ENCODE data around the gene BCAS3.

Gene BCAS3

DNA sequence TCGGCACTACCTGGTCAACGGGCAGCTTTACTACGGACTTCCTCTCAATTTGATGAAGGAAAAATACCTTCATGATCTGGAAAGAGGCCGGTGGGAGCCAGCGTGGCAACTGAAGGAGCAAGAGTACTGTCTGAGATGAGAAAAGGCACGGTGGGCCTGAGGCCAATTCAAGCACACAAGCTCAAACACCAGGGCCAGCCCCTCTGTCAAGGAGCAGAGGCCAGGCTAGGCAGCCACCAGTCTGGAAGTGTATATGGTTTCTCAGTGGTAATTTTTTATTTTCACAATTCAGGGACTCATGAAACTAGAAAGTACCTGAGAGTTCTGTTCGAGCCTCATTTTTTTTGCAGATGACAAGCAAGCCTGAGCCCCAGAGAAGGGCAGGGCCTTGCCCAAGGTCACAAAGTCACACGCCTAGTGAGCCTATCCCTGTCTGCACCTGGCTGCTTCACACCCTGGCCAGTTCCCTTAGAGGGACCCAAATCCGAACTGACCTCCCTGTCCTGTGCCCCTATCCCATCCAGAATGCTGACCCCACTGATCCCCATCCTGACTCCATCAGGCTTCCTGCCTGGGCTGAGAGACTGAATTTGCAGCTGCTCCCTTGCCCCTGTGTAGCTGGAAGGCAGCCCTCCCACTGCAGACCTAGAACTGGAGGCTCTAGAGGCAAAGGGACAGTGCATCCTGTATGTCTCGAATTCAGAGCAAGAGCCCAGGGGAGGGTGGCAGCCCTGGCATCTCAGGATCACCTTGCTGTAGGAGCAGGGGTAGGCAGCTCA lies 717.2 kb downstream of the BCAS3 start:
- DNase-seq, result no peak

DNA sequence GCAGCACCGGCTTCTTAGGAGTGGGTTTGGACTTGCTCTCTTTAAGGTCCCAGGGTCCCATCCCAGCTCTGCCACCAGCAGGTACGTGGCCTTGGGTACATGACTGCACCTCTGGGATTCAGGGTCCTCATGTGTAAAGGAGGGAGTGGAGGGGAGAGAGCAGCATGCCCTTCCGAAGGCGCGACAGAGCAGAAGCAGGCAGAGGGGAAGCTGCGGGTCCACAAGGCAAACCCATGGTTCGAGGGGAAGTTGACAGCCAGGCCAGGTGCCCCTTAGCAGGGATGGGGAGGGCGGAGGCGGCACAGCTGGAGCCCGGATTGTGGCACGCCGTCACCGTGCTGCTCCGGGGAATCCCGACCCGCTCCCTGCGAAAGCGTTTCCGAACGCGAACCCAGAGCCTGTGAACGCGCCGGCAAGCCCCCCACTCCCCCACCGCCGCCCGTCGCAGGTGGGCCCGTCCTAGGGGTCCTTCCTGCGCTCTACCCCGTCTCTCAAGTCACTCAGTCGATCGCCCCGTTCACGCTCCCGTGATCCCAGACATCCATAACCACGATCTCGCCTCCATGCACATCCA lies 717.8 kb downstream of the BCAS3 start:
- no peak for DNase-seq

DNA sequence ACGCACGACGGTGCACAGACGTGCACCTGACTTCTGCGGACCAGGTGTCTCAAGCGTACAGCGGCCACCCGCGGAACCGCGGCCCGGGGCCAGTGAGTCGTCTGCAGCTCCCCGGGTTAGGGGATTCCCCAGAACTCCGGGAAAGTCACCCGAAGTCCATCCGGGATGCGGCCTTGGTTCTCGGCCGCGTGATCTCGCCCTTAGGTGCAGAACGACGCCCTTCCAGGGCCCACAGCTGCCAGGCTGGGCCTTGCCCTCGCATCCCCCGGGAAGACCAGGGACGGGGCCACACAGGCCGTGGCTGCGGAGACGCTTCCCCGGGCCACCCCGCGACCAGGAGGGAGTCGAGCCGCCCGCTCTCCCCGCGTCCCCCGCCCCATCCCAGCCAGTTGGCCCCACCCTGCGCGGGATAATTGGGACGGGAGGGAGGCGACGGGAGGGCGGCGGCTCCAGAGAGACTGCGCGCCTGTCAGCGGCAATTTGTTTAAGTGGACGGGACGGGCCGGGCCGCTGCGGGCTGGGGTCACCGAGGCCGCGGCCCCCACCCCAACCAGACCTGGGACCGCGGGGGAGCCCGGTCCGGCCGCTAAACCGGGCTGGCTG lies 718.4 kb downstream of the BCAS3 start:
- DNase-seq, result no peak

DNA sequence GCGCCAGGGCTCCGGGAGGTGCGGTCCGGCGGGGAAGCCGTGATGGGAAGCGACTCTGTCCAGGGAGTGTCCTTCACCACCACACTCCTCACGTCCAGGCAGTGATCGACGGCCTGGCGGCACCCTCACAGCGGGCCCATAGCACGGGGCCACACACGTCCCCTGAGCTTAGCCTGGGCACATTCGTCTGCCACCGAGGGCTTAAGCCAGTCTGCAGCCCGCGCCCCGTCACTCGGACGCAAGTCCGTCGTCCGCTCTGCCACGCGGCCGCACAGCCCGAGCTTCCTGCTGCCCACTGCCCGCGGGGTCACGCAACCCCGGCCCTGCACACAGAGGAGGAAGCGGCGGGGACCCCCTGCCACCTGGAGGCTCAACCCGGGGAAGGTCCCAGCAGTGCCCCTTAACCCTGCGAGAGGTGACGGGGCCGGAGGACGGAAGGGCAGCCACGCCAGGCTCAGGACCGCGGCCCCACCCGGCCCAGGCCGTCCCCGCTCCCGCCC lies 719.0 kb downstream of the BCAS3 start:
- DNase-seq, result no peak

DNA sequence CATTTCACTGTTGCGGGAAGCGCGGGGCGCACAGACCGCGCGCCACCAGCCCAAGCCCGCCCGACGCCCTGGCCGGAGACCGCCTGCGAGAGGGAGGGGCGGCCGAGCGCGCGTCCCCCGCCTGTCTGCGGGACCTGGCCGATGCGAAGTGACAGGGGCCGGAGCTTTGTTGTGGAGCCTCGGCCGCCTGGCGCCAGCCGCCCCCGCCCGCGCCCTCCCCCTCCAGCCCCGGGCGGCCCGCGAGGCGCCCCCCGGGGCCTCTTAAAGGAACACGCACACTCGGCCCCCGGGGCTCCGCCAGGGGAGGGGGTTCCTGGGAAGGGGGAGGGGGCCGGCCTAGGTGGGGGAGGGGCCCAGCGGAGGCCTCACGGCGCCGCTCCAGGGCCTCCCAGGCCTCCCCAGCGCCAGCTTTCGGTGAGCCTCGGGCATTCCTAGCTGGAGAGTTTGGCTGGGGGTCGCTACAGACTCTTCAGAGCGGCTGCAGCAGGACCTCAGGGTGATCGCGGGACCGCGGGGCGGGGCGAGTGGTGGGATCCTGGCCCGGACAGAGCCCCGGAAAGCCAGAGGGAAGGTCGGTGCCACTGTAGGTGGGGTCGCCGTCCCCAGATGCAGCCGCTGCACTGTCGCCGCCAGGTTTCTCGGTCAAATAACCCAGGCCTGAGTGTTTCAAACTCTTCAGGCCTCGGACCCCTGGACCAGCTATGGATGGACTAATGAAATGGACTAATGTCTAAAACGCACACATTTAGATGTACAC lies 719.6 kb downstream of the BCAS3 start:
- DNase-seq, result no peak

DNA sequence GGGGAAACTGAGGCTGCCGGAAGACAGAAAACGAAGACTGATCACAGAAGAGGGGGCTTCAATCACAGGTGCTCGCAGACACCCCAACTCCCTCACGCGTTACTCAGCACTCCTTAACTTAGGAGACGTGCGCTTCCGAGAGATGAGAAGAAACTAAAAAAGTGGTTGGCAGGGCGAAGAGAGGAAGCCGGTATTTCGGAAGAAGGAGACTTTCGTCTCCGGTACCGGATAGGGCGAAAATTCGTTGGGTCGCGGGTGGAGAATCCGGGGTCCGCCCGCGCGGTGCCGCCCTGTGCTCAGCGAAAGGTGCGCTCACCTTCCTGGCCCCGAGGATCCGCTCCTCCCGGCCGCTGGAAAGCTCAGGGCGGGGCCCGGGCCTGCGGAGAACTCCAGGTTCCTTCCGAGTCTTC lies 721.1 kb downstream of the BCAS3 start:
- DNase-seq, result no peak

DNA sequence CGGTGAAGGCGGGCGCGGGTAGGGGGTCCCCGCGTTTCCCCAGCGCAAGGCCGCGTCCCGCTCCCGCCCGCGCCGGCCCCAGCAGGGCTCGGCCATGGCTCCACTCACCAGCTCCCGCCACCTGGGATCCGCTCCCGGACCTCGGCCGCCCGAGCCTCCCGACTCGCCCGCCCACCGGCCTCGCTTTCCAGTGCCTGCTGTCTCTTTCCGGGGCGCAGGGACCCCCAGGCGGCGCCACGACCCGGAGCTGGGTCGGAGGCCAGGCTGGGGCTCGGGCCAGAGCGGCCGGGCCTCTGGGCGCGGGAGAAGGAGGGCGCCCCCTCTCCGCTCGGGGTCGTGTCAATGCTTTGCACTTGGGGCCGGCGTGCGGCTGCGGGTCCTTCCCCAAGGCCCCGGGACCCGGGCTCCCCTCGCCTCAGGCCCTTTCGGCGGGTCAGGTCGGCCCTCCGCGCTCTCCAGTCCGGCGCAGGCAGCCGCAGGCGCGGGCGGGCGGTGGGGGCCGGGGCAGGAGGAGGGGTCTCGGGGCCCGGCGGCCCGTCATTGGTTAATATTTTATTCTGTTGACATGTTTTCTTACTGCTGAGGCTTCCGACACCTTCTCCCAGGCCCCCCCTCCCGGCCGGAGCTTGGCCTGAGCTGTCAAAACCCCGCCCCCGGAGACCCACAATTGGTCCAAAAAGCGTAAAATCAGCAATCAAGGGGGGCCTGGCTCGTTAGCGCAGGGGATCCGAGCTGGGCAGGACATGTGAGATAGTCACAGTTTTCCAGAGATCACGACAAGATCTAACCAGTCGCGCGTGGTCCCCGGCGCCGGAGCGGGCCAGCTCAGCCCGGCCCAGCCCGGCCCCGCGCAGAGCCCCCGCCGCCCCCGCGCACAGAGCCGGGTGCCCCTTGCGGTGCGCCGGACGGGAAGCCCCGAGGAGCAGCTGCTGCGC lies 721.7 kb downstream of the BCAS3 start, which contains the start of gene TBX2:
Gene TBX2, plus strand, starts transcription at position 713 of the 935 bp plus-strand sequence. CDS start 334 bp downstream, outside the sequence.
- no peak for DNase-seq

DNA sequence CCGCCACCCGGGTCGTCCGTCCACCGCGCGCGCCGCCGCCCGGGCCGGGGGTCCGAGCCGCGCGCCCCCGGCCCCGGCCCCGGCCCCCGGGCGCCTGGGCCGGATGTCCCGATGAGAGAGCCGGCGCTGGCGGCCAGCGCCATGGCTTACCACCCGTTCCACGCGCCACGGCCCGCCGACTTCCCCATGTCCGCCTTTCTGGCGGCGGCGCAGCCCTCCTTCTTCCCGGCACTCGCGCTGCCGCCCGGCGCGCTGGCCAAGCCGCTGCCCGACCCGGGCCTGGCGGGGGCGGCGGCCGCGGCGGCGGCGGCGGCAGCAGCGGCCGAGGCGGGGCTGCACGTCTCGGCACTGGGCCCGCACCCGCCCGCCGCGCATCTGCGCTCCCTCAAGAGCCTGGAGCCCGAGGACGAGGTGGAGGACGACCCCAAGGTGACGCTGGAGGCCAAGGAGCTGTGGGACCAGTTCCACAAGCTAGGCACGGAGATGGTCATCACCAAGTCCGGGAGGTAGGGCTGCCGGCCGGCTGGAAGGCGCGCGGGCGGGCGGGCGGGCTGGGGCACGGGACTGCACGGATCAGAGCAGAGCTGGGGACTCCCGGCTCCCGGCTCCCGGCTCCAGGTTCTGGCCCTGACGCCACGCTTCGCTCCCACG lies 722.5 kb downstream of the BCAS3 start:
- DNase-seq, result no peak

DNA sequence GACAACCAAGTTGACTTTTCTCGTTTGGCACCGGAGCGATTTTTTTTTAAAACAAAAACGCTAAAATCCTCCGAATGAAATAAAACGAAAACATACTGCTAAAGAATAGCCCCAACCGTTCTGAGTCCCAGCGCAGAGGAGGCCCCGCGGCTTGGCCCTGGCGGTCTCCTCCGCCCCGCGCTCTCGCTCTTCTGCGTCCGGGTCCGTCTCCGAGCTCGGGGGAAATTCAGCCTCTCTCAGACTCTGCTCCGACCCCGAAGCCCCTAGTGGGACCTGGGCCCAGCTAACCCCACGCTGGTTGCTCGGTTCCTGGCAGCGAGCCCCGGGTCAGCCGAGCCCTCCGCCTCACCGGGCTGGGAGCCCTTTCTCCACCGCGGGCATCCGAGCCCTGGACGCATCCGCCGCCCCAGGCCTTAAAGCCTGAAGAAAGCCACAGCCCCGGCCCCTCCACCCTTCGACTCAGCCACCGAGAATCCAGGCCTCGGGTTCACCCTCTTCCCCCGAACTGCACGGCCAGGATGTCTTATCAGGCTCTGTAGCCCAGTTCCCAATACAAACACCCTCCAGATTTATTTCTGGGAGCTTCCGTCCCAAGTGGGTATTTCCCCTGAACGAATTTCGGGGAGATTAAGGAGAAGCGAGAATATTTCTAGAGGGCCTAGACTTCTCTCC lies 723.2 kb downstream of the BCAS3 start:
- no peak for DNase-seq

DNA sequence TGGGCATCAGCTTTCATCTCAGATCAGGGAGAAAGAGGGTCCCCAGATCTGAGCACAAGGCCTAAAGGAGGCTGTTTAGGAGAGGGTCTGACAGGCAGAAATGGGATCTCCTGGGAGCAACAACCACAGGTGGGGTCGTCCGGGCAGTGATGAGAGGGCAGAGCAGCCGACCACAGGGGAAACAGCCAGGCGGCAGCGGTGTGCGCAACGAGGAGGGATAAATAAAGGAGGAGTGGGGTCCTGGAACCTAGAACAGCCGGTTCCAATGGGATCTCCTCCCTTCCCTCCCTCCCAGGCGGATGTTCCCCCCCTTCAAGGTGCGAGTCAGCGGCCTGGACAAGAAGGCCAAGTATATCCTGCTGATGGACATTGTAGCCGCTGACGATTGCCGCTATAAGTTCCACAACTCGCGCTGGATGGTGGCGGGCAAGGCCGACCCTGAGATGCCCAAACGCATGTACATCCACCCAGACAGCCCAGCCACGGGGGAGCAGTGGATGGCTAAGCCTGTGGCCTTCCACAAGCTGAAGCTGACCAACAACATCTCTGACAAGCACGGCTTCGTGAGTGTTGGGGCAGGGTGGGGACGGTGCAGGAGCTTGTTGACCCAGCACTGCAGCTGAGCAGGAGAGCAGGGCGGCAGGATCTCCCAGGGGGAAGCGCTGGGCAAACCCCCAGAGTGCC lies 723.9 kb downstream of the BCAS3 start:
- DNase-seq, result no peak

DNA sequence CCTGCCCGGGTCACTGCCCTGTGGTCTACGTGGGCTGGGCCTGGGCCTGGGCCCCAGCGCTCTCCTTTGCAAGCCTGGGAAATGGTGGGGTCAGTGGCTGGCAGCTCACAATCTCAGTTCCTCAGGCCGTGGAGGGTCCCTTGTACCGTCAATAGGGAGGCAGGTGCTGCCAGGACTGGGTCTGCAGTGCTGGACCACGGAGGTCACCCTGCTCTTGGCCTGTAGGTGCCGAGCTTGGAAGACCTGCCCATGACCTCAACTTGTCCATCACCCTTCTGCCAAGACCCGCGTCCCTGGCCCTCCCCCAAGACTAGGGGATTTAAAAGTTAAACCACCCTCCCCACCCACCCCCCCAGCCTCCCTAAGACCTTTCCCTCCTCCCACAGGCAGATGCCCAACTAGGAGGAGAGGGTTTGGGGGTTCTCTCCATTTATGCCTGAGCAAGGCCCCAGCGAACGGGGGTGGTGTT lies 724.5 kb downstream of the BCAS3 start:
- no peak for DNase-seq

DNA sequence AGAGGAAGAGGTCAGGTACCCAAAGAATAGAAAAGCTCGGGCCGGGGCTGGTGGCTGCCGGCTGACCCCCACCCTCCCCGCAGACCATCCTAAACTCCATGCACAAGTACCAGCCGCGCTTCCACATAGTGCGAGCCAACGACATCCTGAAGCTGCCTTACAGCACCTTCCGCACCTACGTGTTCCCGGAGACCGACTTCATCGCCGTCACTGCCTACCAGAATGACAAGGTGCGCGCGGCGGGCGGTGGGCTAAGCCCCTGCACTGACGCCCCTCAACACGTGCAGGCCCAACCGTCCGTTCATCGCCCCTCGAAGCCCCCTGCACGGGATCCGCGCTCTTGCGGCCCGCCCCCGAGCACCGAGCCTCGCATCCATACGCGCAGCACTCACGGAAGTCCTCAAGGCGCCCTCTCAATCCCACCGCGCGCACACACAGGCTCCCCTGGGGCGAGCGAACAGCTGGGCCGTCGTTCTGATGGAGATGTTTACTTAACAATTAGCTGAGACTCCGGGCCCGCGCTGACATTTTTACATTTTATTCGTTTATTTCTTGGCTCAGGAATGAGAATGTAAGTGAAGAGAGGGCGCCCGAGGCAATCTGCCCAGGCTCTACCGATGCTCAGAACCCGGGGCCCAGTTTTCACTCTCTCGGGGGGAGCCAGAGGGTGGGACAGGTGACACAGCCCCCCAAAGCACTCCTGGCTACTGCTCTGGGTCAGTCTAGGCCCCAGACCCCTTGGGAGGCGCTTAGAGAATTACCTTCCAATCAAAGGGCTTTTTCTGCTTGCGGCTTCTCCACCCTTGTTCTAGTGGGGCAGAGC lies 725.5 kb downstream of the BCAS3 start:
- peak; percentile 10 for DNase-seq

DNA sequence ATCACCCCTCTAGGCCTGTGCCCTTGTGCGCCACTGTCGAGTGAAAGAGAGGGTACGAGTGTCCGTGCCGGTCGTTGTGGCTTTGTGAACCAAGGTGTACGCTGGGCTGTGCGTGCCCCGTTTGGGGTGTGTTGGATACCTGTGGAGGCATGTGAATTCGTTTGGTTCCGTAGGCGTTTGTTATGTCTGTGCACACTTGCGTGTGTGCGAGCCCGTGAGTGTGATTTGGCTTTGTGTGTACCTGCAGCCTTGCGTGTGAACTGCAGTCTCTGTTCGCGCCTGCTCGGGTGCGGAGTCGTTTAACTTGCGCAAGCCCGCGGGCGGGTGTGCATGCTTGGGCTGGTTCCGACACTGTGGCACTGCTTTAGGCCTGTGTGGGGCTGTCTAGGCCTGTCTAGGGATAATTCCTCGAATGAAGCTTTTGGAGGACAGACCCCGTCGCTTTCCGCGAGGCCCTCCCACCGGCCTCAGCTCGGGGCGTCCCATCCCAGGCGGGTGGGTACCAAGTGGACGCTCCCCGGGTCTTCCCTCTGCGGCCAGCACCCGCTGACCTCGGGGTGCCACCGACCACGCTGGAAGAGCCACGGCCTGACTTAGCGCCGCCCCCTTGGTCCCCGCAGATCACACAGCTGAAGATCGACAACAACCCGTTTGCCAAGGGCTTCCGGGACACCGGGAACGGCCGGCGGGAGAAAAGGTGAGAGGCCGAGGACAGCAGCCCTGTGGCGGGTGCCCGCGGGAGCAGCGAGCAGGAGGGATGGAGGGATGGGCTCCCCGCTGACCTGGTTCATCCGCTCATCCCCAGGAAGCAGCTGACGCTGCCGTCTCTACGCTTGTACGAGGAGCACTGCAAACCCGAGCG lies 726.4 kb downstream of the BCAS3 start:
- no peak for DNase-seq

DNA sequence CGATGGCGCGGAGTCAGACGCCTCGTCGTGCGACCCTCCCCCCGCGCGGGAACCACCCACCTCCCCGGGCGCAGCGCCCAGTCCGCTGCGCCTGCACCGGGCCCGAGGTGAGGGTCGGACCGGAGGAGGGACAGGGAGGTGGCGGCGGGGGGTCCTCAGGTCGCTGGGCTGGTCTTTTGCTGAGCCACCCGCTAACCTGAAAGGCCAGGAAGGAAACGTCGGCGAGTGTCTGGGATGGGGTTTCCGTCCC lies 726.9 kb downstream of the BCAS3 start:
- no peak for DNase-seq

DNA sequence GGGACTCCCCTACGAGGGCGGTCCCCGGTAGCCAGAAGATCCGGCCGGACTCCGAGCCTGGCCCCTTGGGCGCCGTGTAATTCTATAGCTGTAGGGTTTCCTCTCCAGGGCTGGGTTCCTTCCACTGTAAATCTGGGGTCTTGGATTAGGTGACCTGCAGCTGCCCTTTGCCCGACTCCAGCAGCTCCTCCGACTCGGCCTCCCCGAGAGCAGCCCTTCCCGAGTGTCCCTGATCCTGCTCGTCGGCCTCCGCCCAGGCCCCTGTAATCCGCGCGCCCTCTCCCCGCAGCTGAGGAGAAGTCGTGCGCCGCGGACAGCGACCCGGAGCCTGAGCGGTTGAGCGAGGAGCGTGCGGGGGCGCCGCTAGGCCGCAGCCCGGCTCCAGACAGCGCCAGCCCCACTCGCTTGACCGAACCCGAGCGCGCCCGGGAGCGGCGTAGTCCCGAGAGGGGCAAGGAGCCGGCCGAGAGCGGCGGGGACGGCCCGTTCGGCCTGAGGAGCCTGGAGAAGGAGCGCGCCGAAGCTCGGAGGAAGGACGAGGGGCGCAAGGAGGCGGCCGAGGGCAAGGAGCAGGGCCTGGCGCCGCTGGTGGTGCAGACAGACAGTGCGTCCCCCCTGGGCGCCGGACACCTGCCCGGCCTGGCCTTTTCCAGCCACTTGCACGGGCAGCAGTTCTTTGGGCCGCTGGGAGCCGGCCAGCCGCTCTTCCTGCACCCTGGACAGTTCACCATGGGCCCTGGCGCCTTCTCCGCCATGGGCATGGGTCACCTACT lies 727.4 kb downstream of the BCAS3 start:
- DNase-seq, result no peak

DNA sequence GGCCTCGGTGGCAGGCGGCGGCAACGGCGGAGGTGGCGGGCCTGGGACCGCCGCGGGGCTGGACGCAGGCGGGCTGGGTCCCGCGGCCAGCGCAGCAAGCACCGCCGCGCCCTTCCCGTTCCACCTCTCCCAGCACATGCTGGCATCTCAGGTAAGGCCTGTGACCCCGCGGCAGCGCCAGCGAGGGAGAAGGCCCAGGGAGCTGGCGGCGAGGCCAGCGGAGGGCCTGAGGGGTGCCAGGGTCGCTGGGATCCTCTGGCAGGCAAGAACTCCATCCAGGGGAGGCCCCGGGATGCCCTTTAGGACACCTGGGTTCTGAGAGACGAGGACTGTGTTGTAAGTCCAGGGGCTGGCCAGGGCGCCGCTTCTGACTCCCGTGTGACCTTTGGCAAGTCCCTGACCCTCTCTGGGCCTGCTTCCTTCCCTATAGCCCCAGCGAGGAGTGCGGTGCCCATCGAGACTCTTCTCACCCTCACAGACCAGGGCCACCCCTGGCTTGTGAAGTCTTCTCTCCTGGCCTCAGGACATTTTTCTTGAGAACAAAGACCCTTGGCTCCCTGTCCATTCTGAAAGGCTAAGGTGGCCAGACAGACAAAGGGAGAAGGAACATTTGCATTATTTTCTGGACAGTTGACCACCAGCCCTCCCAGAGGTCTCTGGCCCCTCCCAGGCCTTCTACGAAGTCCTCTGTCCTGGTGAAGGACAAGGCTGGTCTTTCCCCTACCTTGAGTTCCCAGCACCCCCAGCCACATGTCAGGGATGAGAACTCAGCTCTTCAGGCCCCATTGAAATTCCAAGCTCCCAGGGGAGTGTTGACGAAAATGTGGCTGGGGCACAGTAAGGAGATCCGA lies 728.3 kb downstream of the BCAS3 start:
- no peak for DNase-seq

DNA sequence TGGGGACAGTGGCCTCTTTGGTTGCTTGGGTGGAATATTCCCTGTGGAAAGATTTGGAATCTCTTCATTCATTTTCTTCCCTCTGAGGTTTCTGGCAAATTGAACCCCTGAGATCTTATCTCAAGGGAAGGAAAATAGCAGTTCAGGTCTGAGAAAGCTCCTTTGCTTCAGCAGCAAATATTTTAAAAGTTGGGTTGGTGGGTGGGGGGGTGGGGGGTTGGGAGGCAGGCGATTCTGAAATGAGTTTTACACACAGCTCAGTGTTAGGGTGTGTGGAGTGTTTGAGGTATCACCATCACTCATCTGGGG lies 728.8 kb downstream of the BCAS3 start:
- no peak for DNase-seq
